K562 treated with DMSO at 1 percent for 48 hours (cell line): ENCODE measurements around the gene RBPJ. TPM values are rescaled to one million over a fixed set of nuclear protein-coding genes. Genes with fewer than 3 reads are reported as not detected.

ENCODE experiments used
- total RNA-seq: library from RNA; unstranded; fragments of 300-600 nt; gene quantifications from 2 replicates; pipeline ENCODE4 v1.2.3, GENCODE V29; 2022; ENCODE audit warnings: low replicate concordance; ENCODE audit errors: extremely low read depth

RBPJ gene
- total RNA-seq = not detected in 2 replicates

GRCh38 chr4:26320538-26321372 is at the start of gene RBPJ:
Gene RBPJ (plus strand): TSS chr4:26321014. CDS start chr4:26321029, 15 bp downstream.

Other genes with a start within 250 kb of the RBPJ start
- gene CCKAR, start 169.5 kb downstream of the RBPJ start, total RNA-seq = not detected in 2 replicates